Keratinocyte (primary cell): ENCODE measurements around the gene SCP2.

Experiments
- CTCF ChIP-seq, 3 experiments: IDR thresholded peaks in 1 of 3; conservative IDR thresholded peaks in 1 of 3; optimal IDR thresholded peaks in 1 of 3; 2 replicates in 2 of 3; 3 replicates in 1 of 3; pipeline versions ENCODE3 to v1.5.1; 2011; ENCODE audit warnings: low read length in 3 of 3, mild to moderate bottlenecking in 3 of 3, moderate library complexity in 2 of 3, control low read depth in 1 of 3, inconsistent platforms in 1 of 3; ENCODE audit not compliant: insufficient read depth in 2 of 3; ENCODE audit errors: extremely low read depth in 1 of 3
- EZH2 ChIP-seq: IDR thresholded peaks from one replicate; pipeline ENCODE4 v1.6.1; 2012; ENCODE audit warnings: inconsistent platforms, mild to moderate bottlenecking, low read length, moderate library complexity

- TF ChIP-seq CTCF (optimal IDR thresholded peaks at IDR 0.05 in 1 of 3, IDR thresholded peaks at IDR 0.05 in 1 of 3, conservative IDR thresholded peaks at IDR 0.05 in 1 of 3; ENCODE audit: extremely low read depth in 1 of 3, insufficient read depth in 2 of 3, low read length in 3 of 3) (no peak), EZH2 (no peak)
Observed at GRCh38 chr1:53088616-53089300, 161.7 kb downstream of the SCP2 start.
